Neutrophil (primary cell): ENCODE measurements around the gene TSHZ2.

ENCODE experiments used
- H3K27ac ChIP-seq: fragments of 200-600 bp; sonication (generic); 2 replicates; pipeline ENCODE4 v1.5.1; 2016; ENCODE audit warnings: mild to moderate bottlenecking, moderate library complexity
- H3K27me3 ChIP-seq: fragments of 200-600 bp; sonication (generic); 2 replicates; pipeline ENCODE4 v1.6.0; 2016; ENCODE audit warnings: mild to moderate bottlenecking
- H3K36me3 ChIP-seq: fragments of 200-600 bp; sonication (generic); 2 replicates; pipeline ENCODE4 v1.5.1; 2017
- H3K4me1 ChIP-seq, 2 experiments: fragments of 200-600 bp in 1 of 2; sonication (generic) in 1 of 2; 1 replicate in 1 of 2; 2 replicates in 1 of 2; pipeline versions ENCODE4 v1.5.1 to v1.6.1; 2013 to 2016; ENCODE audit warnings: low read depth in 1 of 2, low read length in 1 of 2, mild to moderate bottlenecking in 1 of 2, moderate library complexity in 1 of 2; ENCODE audit not compliant: control insufficient read depth in 1 of 2, insufficient read depth in 1 of 2
- H3K4me3 ChIP-seq, 2 experiments: fragments of 200-600 bp in 1 of 2; sonication (generic) in 1 of 2; 1 replicate in 1 of 2; 2 replicates in 1 of 2; pipeline ENCODE4 v1.5.1; 2013 to 2016; ENCODE audit warnings: low read depth in 1 of 2, low read length in 1 of 2, mild to moderate bottlenecking in 1 of 2, moderate library complexity in 1 of 2
- H3K9me3 ChIP-seq: fragments of 200-600 bp; sonication (generic); 2 replicates; pipeline ENCODE4 v1.5.1; 2016
- TF ChIP-seq, protein P1 (sequence below): fragments of 200-600 bp; sonication (generic); IDR thresholded peaks from 2 replicates; pipeline ENCODE4 v1.5.1; 2016; ENCODE audit warnings: antibody characterized with exemption

TSHZ2 gene

DNA sequence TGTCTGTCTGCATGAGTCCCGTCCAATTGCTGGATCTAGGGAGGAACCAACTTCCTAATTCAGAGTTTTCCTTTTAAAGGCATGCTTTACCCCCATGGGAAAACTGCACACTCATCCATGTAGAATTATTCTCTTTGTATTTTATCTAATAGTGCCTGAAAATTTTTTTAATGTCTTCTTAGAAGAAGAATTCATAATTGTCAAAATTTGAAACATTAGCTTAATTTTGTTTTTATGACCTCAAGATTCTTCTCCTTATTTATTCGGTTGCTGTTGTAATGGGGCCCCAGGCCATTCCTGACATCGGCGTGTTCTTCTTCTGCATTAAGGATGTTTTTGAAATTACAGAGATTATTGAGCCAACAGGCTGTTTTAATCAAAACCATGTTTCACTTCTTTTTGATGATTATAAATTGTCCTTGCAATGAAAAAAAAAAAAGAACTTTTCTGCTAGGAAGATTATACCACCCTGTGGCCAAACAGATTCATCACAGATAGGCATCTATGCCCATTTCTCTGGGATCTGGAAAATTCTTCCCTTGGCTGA, 521.2 kb downstream of the TSHZ2 start:
- Histone ChIP-seq H3K27ac (no peak overlapping the region), H3K36me3 (no peaks in the 10 kb centered on the region), H3K27me3 (peaks cover 18% of the 10 kb centered on the region), H3K9me3 (no peaks in the 10 kb centered on the region), H3K4me1 (no peaks in the 10 kb centered on the region), H3K4me3 (no peak overlapping the region)
- TF ChIP-seq, protein P1, sequence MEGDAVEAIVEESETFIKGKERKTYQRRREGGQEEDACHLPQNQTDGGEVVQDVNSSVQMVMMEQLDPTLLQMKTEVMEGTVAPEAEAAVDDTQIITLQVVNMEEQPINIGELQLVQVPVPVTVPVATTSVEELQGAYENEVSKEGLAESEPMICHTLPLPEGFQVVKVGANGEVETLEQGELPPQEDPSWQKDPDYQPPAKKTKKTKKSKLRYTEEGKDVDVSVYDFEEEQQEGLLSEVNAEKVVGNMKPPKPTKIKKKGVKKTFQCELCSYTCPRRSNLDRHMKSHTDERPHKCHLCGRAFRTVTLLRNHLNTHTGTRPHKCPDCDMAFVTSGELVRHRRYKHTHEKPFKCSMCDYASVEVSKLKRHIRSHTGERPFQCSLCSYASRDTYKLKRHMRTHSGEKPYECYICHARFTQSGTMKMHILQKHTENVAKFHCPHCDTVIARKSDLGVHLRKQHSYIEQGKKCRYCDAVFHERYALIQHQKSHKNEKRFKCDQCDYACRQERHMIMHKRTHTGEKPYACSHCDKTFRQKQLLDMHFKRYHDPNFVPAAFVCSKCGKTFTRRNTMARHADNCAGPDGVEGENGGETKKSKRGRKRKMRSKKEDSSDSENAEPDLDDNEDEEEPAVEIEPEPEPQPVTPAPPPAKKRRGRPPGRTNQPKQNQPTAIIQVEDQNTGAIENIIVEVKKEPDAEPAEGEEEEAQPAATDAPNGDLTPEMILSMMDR, result no peak

DNA sequence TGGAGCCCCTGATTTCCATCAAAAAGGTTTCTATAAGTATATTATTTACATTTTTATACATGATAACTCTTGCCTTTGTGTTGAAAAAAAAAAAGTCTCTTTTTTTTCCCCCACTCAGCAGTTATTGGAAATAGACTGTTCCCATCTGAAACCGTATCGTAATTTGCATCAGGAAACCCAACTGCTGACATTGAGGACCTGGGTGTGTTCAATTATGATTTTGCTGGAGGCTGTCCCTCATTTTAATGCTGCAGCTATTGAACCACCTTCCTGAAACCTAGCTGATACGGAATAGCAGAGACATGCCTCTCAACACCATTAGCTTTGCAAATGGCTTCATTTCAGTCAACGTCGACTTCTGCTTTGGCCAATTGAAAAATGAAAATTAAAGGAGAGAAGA, 522.6 kb downstream of the TSHZ2 start:
- Histone ChIP-seq H3K4me3 (no peak overlapping the region), H3K4me1 (no peaks in the 10 kb centered on the region), H3K27me3 (peaks cover 15% of the 10 kb centered on the region), H3K36me3 (no peaks in the 10 kb centered on the region), H3K9me3 (no peaks in the 10 kb centered on the region), H3K27ac (no peak overlapping the region)
- TF ChIP-seq, protein P1, result no peak

DNA sequence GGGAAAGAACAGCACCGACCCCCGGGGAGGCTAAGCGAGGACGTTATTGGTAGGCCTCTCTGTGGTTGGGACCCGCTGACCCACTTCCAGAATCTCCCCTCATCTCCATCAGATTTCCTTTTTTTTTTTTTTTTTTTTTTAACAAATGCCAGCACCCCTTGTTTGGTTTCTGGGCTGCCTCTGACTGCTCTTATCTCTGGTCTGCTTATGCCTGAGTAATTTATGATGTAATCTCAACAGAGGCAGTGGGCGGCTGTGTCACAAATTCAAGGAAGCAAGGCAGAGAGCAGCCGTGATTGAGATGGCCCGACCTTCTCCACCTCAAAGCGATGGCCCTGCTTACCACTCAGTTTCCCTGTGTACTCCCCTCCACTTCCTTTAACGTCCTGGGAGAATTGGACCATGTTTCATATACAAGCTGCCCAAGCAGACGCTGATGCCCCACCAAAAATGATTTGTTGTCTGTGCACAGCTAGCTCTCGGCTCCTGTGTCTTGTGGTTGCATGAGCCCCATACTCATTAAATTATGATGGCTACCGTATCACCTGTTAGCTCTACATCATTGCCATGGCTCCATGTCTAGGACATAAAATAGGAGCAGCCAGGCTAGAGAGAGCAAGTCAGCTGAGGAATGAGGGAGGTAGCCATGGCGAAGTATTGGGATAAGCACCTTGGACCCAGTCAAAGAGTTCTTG, 523.4 kb downstream of the TSHZ2 start:
- Histone ChIP-seq H3K9me3 (no peaks in the 10 kb centered on the region), H3K27me3 (peaks cover 11% of the 10 kb centered on the region), H3K4me3 (no peak overlapping the region), H3K27ac (no peak overlapping the region), H3K4me1 (no peaks in the 10 kb centered on the region), H3K36me3 (no peaks in the 10 kb centered on the region)
- TF ChIP-seq, protein P1, result no peak

DNA sequence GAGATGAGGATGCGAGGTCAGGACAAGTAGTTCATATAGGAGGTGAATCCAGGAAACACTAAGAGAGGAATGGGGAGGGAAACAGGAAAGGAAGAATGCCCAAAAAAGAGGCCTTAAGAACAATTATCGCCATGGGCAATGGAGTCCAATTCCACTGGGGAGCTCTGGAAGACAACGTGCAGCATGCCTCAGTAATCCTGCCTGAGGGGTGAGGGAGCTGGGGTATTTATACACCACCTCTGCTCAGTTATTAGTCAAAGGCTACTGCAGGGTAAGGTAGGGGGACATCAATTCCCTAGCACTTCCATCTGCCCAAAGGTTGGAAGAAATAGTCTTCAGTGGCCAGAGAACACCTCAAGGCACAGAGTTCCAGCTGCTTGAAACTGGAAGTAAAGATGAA, 525.1 kb downstream of the TSHZ2 start:
- TF ChIP-seq, protein P1, result no peak

DNA sequence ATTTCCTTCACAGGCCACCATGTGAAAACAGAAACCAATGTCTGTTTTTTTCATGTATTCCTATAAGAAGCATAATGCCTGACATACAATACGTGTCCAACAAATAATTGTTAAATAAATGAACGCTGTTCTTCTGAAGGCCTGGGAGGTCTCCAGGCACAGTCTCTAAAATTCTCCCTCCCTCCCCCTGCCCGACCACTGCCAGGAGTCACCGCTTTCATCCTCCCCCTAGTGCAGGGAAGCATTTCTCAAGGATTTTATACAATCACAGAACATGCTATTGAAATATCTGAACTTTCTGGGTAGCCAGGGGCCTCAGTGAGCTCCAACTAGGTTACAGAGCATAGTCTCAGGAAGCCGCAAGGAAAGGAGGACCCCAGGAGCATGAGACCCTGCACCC, 526.2 kb downstream of the TSHZ2 start:
- no peak overlapping the region for H3K4me3 ChIP-seq

More for the DNA sequence above, 525.1 kb downstream of the TSHZ2 start:
- Histone ChIP-seq H3K27me3 (peaks cover 9% of the 10 kb centered on the region), H3K36me3 (no peaks in the 10 kb centered on the region), H3K4me1 (no peaks in the 10 kb centered on the region), H3K4me3 (no peak overlapping the region), H3K9me3 (no peaks in the 10 kb centered on the region), H3K27ac (no peak overlapping the region)

More for the DNA sequence above, 526.2 kb downstream of the TSHZ2 start:
- no peaks in the 10 kb centered on the region for H3K4me1 ChIP-seq
- H3K27me3 ChIP-seq, result peaks cover 9% of the 10 kb centered on the region
- TF ChIP-seq, protein P1, result no peak
- no peaks in the 10 kb centered on the region for H3K36me3 ChIP-seq
- no peak overlapping the region for H3K27ac ChIP-seq
- no peaks in the 10 kb centered on the region for H3K9me3 ChIP-seq
